GM12878 (cell line): ENCODE results near the gene RNF121. TPM values are rescaled to one million over a fixed set of nuclear protein-coding genes. Genes with fewer than 3 reads are reported as not detected.

ENCODE experiments used
- E2F8 ChIP-seq: fragments of 450-650 bp; IDR thresholded peaks from 2 replicates; pipeline ENCODE4 v1.6.1; 2018; ENCODE audit warnings: mild to moderate bottlenecking, low read depth, moderate library complexity; ENCODE audit not compliant: partially characterized antibody
- EED ChIP-seq: sonication (generic); IDR thresholded peaks from 2 replicates; pipeline ENCODE4 v1.6.1; 2016; ENCODE audit warnings: antibody characterized with exemption, low read depth
- FOS ChIP-seq: IDR thresholded peaks from 3 replicates; pipeline ENCODE4 v1.6.1; 2011; ENCODE audit warnings: borderline replicate concordance; ENCODE audit not compliant: insufficient read length; ENCODE audit errors: extremely low read depth
- HSF1 ChIP-seq: fragments of 150-350 bp; IDR thresholded peaks from 2 replicates; pipeline ENCODE4 v1.6.1; 2014; ENCODE audit warnings: mild to moderate bottlenecking, low read depth, low read length
- IKZF1 ChIP-seq: fragments of 450-650 bp; conservative IDR thresholded peaks from 2 replicates; pipeline ENCODE4 v1.6.1; 2017; ENCODE audit warnings: antibody characterized with exemption, mild to moderate bottlenecking
- IRF3 ChIP-seq: fragments of 450-650 bp; IDR thresholded peaks from 2 replicates; pipeline ENCODE4 v1.6.1; 2014; ENCODE audit warnings: mild to moderate bottlenecking
- MLLT1 ChIP-seq: fragments of 450-650 bp; IDR thresholded peaks from 2 replicates; pipeline ENCODE4 v1.6.1; 2016; ENCODE audit warnings: mild to moderate bottlenecking
- MYB ChIP-seq: fragments of 150-350 bp; IDR thresholded peaks from 2 replicates; pipeline ENCODE4 v1.6.1; 2014; ENCODE audit warnings: mild to moderate bottlenecking, low read depth, low read length, borderline replicate concordance
- NRF1 ChIP-seq: conservative IDR thresholded peaks from 2 replicates; pipeline ENCODE4 v1.6.1; 2011; ENCODE audit warnings: mild to moderate bottlenecking, low read depth, low read length, improper control_type of control experiment
- POU2F2 ChIP-seq: IDR thresholded peaks from 3 replicates; pipeline ENCODE4 v1.6.1; 2011; ENCODE audit warnings: low read depth, mild to moderate bottlenecking, low read length, borderline replicate concordance
- RFX5 ChIP-seq: IDR thresholded peaks from 2 replicates; pipeline ENCODE4 v1.6.1; 2011; ENCODE audit warnings: low read depth, low read length, improper control_type of control experiment
- SMAD5 ChIP-seq: IDR thresholded peaks from 2 replicates; pipeline ENCODE4 v1.6.1; 2016; ENCODE audit warnings: antibody characterized with exemption, low read depth
- STAT3 ChIP-seq: IDR thresholded peaks from 2 replicates; pipeline ENCODE4 v1.6.1; 2011; ENCODE audit warnings: low read depth, low read length, improper control_type of control experiment
- USF1 ChIP-seq: IDR thresholded peaks from 2 replicates; pipeline ENCODE4 v1.6.1; 2011; ENCODE audit warnings: borderline replicate concordance, low read depth, mild to moderate bottlenecking, moderate library complexity, mixed read lengths, low read length; ENCODE audit not compliant: insufficient read depth; ENCODE audit errors: extremely low read length
- ZNF217 ChIP-seq: fragments of 450-650 bp; IDR thresholded peaks from 2 replicates; pipeline ENCODE4 v1.6.1; 2017; ENCODE audit warnings: antibody characterized with exemption, mild to moderate bottlenecking
- ZNF622 ChIP-seq: fragments of 450-650 bp; IDR thresholded peaks from 2 replicates; pipeline ENCODE4 v1.6.1; 2017; ENCODE audit warnings: mild to moderate bottlenecking, inconsistent platforms
- polyA plus RNA-seq, 11 experiments: library from polyadenylated mRNA; depleted of rRNA in 4 of 11; unstranded in 6 of 11; stranded (reverse) in 5 of 11; fragments of >200 nt; fragmentation: Nextera tagmentation in 4 of 11; fragmentation: Illumina TruSeq in 1 of 11; extraction: Ambion mirVana in 4 of 11; extraction: Trizol in 1 of 11; gene quantifications; 1 replicate in 1 of 11; 2 replicates in 10 of 11; pipeline versions ENCODE4 v1.2.1 to v1.2.3, GENCODE V29; 2011 to 2016; ENCODE audit warnings: inconsistent platforms in 2 of 11, missing spikeins in 2 of 11, low read depth in 1 of 11
- total RNA-seq, 4 experiments: library from RNA; depleted of rRNA in 3 of 4; stranded (reverse); fragments of >200 nt in 3 of 4; fragmentation: Illumina TruSeq in 1 of 4; extraction: Trizol in 1 of 4; gene quantifications; 2 replicates each; pipeline versions ENCODE4 v1.2.1 to v1.2.3, GENCODE V29; 2013 to 2021
- TF ChIP-seq, protein P1 (sequence below): fragments of 450-650 bp; IDR thresholded peaks from 2 replicates; pipeline ENCODE4 v1.6.1; 2017; ENCODE audit warnings: mild to moderate bottlenecking, moderate library complexity

The RNF121 gene
- total and polyA plus RNA-seq, 10 of the 15 experiments (the other 5 are each of a cell fraction or from before 2014, with no cell fraction given), result 8.6 to 73.7 (median 32.7) TPM

DNA sequence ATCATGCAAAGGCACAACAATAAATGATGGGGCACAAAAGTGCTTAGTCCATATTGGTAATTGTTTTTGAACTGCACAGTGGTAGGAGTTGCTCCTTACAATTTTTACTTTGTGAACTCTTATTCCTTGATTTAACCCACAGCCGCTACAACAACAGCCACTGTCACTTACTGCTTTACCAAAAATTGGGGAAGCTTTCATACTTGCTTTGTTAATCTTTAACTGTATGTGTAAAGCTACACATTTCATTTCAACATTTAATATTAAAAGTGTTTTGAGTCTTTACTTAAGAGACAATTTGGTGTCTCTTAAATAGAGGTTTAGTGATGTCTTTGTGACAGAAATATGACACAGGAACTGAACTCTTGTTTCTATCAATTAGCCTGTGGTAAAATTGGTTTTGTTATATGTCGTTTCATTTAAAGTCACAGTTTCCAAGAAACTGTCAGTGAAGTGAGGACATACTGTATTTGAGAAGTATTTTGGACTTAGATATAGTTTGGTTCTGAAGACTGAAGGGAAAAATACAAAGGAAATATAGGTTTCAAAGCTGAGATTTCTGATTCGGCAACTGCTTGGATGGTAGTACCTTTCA, 63.4 kb downstream of the RNF121 start (continued):
- TF ChIP-seq ZNF217, result no peak
- TF ChIP-seq USF1, result no peak
- peak; percentile 19; the same call in 1 of the 2 replicates for TF ChIP-seq MLLT1
- no peak for TF ChIP-seq NRF1
- TF ChIP-seq MYB, result no peak
- no peak for TF ChIP-seq ZNF622
- no peak for TF ChIP-seq IRF3
- TF ChIP-seq, protein P1, sequence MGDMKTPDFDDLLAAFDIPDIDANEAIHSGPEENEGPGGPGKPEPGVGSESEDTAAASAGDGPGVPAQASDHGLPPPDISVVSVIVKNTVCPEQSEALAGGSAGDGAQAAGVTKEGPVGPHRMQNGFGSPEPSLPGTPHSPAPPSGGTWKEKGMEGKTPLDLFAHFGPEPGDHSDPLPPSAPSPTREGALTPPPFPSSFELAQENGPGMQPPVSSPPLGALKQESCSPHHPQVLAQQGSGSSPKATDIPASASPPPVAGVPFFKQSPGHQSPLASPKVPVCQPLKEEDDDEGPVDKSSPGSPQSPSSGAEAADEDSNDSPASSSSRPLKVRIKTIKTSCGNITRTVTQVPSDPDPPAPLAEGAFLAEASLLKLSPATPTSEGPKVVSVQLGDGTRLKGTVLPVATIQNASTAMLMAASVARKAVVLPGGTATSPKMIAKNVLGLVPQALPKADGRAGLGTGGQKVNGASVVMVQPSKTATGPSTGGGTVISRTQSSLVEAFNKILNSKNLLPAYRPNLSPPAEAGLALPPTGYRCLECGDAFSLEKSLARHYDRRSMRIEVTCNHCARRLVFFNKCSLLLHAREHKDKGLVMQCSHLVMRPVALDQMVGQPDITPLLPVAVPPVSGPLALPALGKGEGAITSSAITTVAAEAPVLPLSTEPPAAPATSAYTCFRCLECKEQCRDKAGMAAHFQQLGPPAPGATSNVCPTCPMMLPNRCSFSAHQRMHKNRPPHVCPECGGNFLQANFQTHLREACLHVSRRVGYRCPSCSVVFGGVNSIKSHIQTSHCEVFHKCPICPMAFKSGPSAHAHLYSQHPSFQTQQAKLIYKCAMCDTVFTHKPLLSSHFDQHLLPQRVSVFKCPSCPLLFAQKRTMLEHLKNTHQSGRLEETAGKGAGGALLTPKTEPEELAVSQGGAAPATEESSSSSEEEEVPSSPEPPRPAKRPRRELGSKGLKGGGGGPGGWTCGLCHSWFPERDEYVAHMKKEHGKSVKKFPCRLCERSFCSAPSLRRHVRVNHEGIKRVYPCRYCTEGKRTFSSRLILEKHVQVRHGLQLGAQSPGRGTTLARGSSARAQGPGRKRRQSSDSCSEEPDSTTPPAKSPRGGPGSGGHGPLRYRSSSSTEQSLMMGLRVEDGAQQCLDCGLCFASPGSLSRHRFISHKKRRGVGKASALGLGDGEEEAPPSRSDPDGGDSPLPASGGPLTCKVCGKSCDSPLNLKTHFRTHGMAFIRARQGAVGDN, result no peak
- no peak for TF ChIP-seq EED
- TF ChIP-seq POU2F2, result no peak
- TF ChIP-seq HSF1, result no peak
- no peak for TF ChIP-seq STAT3
- no peak for TF ChIP-seq SMAD5
- TF ChIP-seq E2F8, result no peak
- no peak for TF ChIP-seq FOS
- no peak for TF ChIP-seq RFX5
- TF ChIP-seq IKZF1, result no peak
